Lung microvascular endothelial cell (primary cell): ENCODE measurements around the gene ZNF121. TPM values are rescaled to one million over a fixed set of nuclear protein-coding genes. Genes with fewer than 3 reads are reported as not detected.

Experiments
- DNase-seq, 2 donors: peaks; one replicate each; pipeline versions ENCODE4 v3.0.0 to v3.0.0-alpha.2; 2010; ENCODE audit warnings: low read depth in 2 of 2
- total RNA-seq: library from RNA; depleted of rRNA; stranded (reverse); fragments of >200 nt; gene quantifications from 2 replicates; pipeline ENCODE4 v1.2.1, GENCODE V29; 2014

ZNF121 gene
- total RNA-seq, 1 donor from 2014 or later = 30.2 TPM

GRCh38 chr19:9538183-9539058 lies 45.9 kb downstream of the ZNF121 start, which contains the start of gene ZNF426:
Gene ZNF426 (minus strand): TSS chr19:9538645. CDS start chr19:9536232, 2,413 bp downstream.
- peak; percentile 92 to 94 for DNase-seq

GRCh38 chr19:9535934-9536333 lies 48.4 kb downstream of the ZNF121 start:
- DNase-seq = no peak

GRCh38 chr19:9531933-9532332 lies 52.4 kb downstream of the ZNF121 start:
- no peak for DNase-seq

- DNase-seq = peak; percentile 6 to 8
Observed at GRCh38 chr19:9528757-9529336, 55.5 kb downstream of the ZNF121 start.

DNA sequence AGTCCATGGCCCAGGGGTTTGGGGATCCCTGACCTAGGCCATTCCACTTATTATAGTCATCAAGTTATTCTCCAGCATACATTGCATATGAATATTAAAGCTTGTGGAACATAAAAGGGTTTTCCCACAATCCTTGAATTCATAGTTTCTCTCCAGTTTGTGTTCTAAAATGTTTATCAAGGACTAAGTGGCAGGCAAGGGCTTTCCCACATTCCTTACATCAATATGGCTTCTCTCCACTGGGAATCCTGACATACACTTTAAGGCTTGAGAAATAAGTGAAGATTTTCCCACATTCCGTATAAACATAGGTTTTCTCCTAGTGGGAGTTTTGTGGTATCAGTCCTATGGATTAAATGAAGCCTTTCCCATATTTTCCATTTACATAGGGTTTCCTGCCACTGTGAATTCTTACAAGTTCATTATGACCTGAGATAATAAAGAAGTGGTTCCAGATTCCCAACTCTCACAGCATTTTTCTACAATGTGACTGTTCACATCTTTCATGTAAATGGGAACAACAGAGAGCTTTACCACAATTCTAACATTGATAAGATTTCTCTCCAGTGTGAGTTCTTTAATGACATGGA lies 60.3 kb downstream of the ZNF121 start:
- no peak for DNase-seq

Other genes with a start within 250 kb of the ZNF121 start
- gene ZNF177, start 221.5 kb downstream of the ZNF121 start, total RNA-seq = 0.44 and 0.60 TPM in 2 replicates
- 6.8 and 8.5 TPM in 2 replicates for gene ZNF266, start 148.9 kb downstream of the ZNF121 start, total RNA-seq
- gene ZNF560, start 85.9 kb downstream of the ZNF121 start, total RNA-seq = under 0.01 TPM in 2 replicates
- gene ZNF426, start 45.9 kb downstream of the ZNF121 start, total RNA-seq = 12.0 and 14.5 TPM in 2 replicates
- gene ZNF561, start 36.7 kb upstream of the ZNF121 start, total RNA-seq = 17.0 and 25.0 TPM in 2 replicates
- 9.8 and 27.2 TPM in 2 replicates for gene ZNF562, start 90.6 kb upstream of the ZNF121 start, total RNA-seq
- 3.9 and 4.0 TPM in 2 replicates for gene ZNF846, start 184.2 kb upstream of the ZNF121 start, total RNA-seq
- gene FBXL12, start 234.6 kb upstream of the ZNF121 start, total RNA-seq = 6.1 and 10.3 TPM in 2 replicates
- 172 and 227 TPM in 2 replicates for gene UBL5, start 243.4 kb upstream of the ZNF121 start, total RNA-seq